HG02798 (cell line): Measurements from ENCODE around the gene RARRES1.

Source experiments
- ATAC-seq: cut with Tn5 transposase; IDR thresholded peaks from one replicate; pipeline ENCODE4 v1.9.1; 2021; ENCODE audit warnings: mild to moderate bottlenecking; ENCODE audit not compliant: unreplicated experiment, poor library complexity

Gene RARRES1

DNA sequence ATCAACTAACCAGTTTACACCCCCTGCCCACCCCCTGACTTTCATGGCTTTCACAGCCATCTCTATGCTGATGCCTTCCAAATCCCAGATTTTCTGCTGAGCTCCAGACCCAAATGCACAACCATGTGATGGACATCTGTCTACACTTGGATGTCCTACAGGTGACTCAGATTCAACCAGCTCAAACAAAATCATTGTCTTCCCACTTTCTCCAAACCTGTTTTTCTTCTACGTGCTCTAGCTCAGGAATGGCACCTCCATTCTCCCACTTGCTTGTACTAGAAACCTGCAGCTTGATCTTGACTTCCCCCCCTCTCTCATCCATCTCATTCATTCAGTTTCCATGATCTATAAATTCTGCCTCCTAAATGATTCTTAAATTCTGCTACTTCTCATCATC lies 34.1 kb upstream of the RARRES1 start:
- no peak for ATAC-seq

DNA sequence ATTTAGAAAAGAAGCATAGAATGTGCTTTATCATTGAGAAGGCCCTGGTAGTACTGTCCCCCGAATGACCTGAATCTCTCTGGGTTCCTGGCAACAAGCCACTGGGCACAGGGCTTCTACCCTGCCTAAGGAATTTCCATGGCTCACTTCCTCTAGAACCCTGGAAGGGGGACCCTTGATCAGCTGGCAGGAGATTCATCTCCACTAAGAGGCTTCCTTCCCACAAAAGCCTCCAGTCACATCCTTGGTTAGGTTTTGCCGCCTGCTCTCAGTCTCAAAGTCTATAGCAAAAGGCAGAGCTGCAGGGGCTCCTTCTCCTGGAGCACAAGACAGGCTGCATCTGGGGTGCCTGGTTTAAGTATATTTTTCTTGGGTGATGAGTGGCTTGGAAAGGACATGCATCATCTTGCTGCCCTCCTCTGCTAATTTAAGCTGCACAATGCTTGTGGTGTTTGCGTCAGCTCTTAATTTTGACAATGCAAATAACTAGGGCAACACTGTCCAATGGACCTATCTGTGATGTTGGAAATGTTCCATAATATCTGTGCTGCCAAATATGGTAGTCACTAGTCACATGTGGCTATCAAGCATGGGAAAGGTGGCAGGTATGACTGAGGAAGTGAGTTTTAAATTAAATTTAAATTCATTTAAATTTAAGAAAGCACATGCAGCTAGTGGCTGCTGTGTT lies 33.4 kb upstream of the RARRES1 start:
- no peak for ATAC-seq

DNA sequence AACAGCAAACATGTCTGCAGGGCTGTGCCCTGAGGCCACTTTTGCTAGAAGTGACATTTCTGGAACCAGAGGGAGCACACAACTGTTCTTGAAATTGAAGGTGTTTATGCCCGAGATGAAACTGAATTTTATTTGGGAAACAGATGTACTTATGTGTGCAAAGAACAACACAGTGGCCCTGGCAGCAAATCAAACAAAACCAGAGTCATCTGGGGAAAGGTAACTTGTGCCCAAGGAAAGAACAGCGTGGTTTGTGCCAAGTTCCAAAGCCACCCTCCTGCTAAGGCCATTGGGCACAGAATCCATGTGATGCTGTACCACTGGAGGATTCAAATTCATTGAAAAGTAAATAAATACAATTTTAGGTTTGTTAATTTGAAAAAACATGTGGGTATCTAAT lies 31.2 kb upstream of the RARRES1 start:
- ATAC-seq: no peak

DNA sequence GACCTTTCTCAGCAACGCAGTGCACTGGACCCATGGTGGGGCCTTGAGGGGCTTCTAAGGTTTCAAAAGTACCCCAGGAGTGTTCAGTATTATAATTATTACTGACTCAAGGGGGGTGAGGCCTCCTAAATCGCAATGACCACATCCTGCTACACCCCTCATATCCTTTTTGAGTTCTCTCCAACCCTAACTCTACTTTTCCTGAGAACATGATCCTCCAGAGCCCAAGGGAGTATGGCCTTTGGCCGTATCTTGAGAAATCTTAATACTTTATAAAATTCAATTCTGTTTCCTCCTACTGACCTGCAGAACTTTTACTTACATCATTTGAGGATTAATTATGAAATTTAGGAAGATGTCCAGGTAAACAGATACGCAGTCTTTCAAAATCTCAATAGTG lies 30.4 kb upstream of the RARRES1 start:
- ATAC-seq: no peak

DNA sequence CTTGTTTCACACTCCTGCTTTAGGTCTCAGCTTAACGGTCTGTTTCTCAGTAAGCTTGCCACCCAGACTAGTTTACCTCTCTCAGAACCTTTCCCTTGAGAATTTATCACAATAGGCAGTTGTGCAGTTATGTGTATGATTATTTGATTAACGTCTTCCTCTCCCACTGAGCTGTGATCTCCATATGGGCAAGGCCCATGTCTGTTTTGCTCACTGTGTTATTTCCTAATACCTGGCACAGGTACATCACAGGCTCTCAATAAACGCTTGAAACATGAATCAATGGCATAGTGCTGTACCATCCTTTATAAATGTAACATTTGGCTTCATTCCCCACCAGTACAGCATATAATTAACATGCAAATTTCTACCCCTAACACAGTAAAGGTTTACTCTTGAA lies 29.1 kb upstream of the RARRES1 start:
- no peak for ATAC-seq

DNA sequence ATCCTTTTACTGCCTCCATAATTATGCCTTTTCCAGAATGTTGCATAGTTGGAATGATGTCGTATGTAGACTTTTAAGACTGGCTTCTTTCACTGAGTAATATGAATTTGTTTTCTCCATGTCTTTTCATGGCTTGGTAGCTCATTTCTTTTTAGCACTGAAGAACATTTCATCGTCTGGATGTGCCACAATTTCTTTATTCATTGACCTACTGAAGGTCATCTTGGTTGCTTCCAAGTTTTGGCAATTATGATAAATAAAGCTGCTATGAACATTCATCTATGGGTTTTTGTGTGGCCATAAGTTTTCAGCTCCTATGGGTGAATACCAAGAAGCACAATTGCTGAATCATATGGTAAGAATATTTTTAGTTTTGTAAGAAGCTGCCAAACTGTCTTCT lies 23.2 kb upstream of the RARRES1 start:
- no peak for ATAC-seq

DNA sequence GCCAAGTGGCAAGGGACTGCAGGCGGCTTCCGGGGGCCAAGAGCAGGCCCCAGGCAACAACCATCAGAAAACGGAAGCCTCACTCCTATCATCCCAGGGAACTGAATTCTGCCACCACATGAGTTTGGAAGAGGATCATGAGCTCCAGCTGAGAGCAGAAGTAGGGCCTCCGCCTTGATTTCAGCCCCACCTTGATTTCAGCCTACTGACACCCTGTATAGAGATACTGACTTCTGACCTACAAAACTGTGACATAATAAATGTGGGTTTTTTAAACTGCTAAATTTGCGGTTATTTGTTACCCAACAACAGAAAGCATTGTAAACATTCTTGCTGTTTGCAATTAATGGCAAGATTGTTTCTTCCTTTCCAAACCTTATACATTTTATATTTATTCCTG lies 21.6 kb upstream of the RARRES1 start:
- no peak for ATAC-seq

DNA sequence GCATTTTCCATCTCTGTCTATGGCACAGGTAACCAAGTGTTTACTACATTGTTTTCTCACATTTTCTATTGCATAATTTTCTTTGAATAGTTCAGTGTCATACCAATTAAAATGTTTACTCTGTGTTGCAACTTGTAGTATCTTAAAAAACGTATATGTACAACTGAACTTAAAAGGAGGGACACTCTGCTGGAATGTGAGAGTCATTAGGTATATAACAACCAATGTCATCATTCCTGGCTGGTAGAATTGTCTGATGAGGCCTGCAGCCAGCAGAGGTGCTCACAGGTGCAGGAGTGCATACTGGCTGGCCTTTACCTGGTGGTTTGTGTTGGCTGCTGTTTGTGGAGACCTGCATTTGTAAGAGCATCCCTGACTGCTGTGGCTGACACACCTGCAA lies 19.1 kb upstream of the RARRES1 start:
- ATAC-seq: no peak

DNA sequence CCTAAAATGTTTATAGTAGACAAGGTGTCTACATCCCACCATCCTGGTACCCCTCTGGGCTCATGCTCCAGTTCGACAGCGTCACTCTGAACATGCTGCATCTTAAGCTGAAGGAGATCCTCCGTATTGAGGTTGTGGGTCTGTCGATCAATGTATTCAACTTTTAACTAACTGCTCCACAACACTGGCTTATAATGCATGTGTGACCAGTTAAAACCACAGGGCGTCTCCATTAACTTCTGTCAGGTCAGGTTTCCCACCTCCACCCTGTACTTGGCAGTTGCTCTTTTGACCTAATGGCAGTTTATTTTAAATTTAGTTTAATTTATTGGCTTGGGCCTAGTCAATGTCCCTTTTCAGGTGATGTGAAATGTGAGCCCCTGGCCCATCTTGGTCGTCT lies 17.8 kb upstream of the RARRES1 start:
- no peak for ATAC-seq

DNA sequence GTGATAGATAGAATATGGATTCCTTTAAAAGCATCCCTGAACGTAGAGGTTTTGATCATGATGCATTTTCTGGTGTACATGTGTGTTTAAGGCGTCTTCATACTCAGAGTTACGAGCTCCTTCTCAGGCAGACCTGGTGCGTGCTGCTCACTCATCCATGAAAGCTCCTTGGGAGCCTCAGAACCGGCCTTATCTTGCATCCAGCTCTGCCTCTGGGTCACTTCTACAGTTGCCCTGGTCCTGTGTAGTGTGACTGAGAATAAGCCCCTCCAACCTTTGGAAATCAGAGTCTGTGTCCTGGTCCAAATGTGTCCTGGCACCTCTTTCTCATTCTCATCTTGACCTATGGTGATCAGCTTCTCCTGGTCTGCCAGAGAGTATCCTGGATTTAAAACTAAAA lies 17.3 kb upstream of the RARRES1 start:
- no peak for ATAC-seq

DNA sequence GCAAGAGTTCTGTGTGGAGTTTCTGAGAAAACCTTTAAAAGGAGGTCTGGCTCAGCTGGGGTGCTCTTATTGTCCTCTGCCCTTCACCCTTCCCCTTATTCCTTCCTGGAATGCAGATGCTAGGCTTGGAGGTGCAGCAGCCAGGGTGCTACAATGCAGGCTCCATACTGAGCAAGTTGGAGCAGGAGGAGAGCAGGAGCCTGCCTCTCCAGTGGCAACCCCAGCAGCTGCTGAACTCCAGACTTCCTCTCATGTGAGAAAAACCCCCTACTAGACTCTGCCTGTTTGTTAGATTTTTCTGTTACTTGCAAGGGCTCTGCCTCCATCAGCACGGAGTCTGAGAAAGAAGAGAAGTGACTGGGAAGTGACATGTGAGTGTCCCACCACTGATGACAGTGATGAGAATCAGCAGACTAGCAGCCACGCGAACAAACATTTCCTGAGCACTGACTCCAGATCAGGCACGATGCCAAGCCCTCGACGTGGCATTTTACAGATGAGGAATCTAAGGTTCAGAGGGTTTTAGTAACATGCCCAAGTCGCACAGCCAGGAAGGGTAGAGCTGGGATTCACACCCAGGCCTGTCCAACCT lies 16.1 kb upstream of the RARRES1 start:
- ATAC-seq: no peak

DNA sequence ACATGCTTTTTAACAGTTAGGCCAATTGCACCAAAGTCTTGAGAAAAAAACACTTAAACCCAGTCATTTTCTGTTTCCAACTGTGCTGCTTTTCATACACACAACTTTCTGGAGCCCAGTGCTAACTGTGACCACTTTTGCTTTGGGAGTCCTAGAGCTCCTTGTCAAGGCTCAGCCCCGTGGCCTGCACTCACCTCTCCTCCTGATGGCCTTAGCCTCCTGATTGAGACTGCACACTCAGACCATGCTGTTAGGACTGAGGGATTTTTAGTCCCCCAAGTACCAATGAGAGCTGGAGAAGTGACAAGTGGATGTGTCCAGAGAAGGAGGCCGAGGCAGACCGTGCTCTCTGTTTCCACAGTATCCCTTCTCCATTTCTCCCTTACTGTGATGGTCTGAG lies 15.2 kb upstream of the RARRES1 start:
- peak; percentile 16 for ATAC-seq

DNA sequence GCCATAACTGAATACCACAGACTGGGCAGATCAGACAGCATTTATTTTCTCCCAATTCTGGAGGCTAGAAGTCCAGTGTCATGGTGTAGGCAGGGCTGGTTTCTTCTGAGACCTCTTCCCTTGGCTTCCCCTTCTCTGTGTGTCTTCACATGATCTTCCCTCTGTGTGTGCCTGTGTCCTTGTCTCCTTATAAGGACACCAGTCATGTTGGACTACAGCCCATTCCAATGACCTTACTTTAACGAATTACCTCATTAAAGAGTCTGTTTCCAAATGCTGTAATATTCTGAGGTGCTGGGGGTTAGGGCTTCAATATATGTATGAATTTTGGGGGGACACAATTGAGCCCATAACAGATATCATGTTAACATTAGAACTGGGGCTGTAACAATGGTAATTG lies 13.3 kb upstream of the RARRES1 start:
- ATAC-seq: no peak

DNA sequence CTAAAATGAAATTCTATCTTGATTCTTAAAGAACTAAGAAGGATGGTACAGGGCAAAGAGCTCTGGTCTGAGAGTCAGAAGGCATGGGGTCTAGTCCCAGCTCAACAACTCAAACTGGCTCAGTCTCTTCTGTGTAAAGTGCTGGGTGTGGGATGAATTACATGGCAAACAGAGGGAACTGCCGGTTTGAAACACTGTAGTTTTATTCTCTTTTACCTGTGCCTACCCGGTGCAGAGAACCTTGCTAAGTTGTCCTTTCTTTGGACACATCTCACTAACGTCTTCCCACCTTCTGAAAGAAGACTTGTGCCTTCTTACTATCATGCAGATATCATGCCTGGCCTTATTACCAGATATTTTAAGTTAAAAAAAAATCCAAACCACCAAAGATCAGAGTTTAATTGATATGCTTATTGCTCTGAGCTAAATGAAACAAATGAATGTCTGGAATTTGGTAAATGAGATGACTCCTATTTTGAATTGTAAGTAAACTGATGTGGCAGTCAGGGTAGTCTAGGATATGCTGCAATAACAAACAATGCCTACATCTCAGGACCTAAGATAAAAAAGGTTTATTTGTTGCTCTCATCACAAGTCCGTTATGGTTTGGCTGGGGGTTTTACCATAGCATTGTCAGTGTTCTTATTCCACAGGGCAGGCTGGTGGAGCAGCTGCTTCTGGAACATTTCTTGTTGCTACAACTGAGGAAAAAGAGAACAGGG lies 12.5 kb upstream of the RARRES1 start:
- ATAC-seq: no peak

DNA sequence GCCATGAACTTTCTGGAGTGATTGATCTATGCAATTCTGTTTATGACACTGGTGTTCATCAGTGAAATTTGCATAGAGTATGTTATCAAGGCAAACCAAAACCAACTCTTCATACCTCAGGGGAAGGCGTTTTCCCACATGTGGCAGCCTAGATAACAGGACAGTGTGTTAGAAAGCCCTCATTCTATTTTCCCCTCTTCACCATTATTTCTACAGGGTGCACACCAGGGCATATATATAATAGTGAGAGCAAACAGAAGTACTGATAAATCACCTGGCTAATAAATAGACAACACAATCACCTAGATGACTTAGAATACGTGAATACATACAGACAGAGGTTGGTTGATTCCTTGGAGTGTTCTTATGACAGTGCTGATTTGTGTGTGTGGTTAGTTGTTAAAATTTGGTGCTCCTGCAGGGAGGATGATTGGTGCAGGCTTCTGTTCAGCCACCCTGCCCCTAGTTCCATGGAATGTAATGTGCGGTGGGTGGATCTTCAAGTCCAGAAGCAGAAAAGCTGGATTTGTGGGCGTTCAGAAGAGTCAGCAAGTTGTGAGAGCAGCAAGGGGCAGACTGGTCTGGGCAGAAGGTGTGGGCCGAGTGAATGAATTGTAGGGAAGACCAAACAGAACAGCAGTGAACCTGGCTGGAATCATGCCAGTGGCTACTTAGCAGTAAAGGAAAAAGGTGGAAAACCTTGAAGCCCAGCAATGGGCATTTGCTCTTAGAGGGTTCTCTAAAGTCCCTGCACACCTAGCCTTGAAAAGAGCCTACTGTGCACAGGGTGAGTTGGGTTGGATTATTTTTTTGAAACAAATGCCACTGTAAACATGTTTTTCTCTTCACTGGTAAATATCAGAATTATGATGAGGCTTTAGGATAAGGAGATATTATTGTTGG lies 11.7 kb upstream of the RARRES1 start:
- ATAC-seq: no peak

DNA sequence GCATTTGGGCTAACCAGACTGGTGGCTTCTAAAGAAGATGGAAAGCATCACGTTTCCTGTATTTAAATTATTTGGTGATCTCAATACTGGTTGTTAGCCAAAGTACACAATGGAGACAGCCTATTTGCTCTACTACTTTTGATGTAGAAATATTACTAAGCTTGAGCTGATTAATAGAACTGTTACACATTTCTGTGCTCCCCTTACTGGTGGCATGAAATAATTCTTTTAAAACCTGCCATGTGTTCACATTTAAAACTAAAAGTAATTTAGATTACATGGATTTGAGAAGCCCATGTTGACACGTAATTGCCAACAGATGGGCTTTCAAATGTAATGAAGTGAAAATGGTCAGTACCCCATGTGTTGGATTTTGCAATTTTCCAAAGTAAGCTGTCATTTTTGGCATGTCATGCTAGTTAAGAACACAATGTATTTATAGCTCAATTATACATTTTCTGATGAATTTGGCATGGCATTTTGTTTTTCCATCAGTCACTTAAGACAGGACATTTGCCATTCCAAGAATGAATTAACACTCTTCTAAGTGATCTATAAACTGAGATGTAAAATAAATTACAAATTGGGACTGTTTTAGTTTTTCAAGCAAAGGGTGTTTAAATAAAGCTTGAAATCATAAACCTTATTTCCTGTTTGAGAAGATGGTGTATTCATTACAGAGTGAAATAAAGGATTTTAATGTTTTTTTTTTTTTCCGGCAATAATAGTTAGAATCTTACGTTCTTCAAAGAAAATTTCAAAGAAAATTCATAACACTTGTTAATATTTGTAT lies 10.8 kb upstream of the RARRES1 start:
- ATAC-seq: no peak

DNA sequence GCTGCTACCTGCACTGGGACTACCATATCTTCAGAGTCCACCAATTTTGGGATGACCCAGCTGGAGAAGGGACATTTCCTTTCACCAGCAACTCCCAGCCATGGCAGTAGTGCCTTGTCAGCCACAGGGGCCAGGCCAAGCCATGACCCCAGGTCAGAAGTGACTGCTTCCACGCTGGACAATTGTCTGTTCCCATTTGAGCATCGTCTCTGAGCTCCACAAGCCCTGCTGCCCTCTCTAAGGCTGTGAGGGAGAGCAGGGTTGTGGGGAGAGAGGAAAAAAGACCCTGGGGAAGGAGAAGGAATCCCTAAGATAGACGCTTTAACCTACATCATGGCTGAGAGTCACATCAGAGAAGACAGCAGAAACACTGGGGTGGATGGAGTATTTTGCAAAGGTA lies 7.4 kb upstream of the RARRES1 start:
- no peak for ATAC-seq

DNA sequence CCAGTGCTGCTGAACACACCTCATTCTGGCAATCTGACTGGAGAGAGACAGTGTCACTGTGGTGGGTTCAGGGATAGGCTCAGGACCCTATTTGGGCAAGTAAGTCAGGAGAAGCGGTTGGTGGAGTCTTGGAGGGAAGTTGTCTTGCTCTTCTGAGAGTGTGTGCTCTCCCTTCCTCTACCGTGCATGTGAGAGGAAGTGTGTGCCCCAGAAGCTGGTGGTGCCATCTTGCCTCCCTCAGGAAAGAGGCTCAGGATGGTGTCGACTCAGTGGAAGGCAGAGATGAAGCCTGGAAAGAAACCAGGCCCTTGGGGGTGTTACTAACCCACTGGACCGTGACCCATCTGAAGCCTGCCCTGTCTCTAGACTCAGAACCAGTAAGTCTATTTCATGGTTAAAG lies 6.8 kb upstream of the RARRES1 start:
- no peak for ATAC-seq

DNA sequence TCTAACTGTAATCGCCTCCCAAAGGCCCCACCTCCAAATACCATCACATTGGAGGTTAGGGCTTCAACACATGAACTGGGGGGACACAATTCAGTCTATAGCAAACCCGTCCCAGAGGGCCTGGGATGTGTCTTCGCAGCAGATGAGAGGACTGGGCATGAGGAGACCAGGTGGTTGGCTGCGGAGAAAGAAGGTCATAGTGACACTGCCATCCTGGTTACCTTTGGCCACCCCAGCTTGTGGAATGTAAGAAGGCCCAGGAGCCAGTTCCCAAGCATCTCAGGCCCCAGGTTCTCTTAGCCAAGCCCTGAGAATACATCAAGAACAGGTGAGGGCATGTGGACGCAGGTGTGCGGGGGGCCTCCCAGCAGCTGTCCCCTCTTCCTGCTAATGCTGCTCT lies 6.4 kb upstream of the RARRES1 start:
- no peak for ATAC-seq

DNA sequence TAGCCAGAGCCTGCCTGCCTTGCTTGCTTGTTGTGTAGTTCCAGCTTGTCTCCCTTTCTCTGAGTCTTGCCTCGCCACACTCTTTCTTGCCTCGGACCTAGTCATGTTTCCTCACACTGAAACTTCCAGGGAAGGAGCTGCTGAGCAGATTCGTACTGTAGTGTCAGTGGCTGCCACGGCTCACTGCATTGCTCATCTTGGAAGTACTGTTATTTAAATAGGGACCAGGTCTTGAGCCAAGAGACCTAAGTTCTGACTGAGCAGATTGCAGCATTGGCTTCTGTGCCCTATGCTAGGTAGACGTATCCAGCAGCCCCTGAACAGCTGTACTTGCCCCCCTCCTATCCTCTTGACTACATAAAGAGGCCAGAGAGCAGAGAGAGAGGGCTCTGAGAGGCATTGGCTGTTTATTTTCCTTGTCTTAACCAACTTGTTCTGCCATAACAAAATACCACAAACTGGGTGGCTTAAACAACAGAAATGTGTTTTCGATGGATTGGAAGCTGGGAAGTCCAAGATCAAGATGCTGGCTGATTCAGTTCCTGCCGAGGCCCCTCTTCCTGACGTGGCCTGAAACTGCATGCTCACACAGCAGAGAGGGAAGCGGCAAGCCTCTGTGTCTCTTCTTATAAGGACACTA lies 5.8 kb upstream of the RARRES1 start:
- ATAC-seq: no peak
